H1 (cell line): ENCODE results near the gene ANO6.

Experiments
- EP300 ChIP-seq, 2 experiments: IDR thresholded peaks; 1 replicate in 1 of 2; 2 replicates in 1 of 2; pipeline ENCODE4 v1.6.1; 2011 to 2012; ENCODE audit warnings: low read depth in 2 of 2, low read length in 2 of 2, mild to moderate bottlenecking in 2 of 2, borderline replicate concordance in 1 of 2, inconsistent platforms in 1 of 2, moderate library complexity in 1 of 2
- GABPA ChIP-seq: IDR thresholded peaks from 2 replicates; pipeline ENCODE4 v1.6.1; 2011; ENCODE audit warnings: mild to moderate bottlenecking, low read length, moderate library complexity, borderline replicate concordance; ENCODE audit not compliant: insufficient read depth
- HDAC6 ChIP-seq: IDR thresholded peaks from one replicate; pipeline ENCODE4 v1.7.1; 2012; ENCODE audit warnings: low read depth, mild to moderate bottlenecking, inconsistent platforms, low read length, moderate library complexity
- NRF1 ChIP-seq: IDR thresholded peaks from 2 replicates; pipeline ENCODE4 v1.6.1; 2011; ENCODE audit warnings: mild to moderate bottlenecking, low read depth, low read length, improper control_type of control experiment
- POLR2AphosphoS5 ChIP-seq: IDR thresholded peaks from 2 replicates; pipeline ENCODE4 v1.6.1; 2011; ENCODE audit warnings: low read depth, low read length
- RAD21 ChIP-seq, 2 experiments: IDR thresholded peaks in 1 of 2; conservative IDR thresholded peaks in 1 of 2; 2 replicates each; pipeline ENCODE4 v1.6.1; 2011; ENCODE audit warnings: low read depth in 2 of 2, low read length in 2 of 2, improper control_type of control experiment in 1 of 2, inconsistent platforms in 1 of 2, mild to moderate bottlenecking in 1 of 2, moderate library complexity in 1 of 2
- RNF2 ChIP-seq: fragments of 200-900, 300-1000 bp; sonication (generic); IDR thresholded peaks from 2 replicates; pipeline ENCODE4 v1.7.1; 2016; ENCODE audit warnings: borderline replicate concordance, low read depth, mild to moderate bottlenecking, antibody characterized with exemption, low read length; ENCODE audit not compliant: poor library complexity, severe bottlenecking; ENCODE audit errors: missing control alignments
- RXRA ChIP-seq: IDR thresholded peaks from 2 replicates; pipeline ENCODE4 v1.6.1; 2011; ENCODE audit warnings: low read depth, mild to moderate bottlenecking, low read length, moderate library complexity; ENCODE audit not compliant: insufficient read depth
- TBP ChIP-seq: IDR thresholded peaks from 2 replicates; pipeline ENCODE4 v1.6.1; 2011; ENCODE audit warnings: low read depth, low read length, improper control_type of control experiment
- YY1 ChIP-seq: IDR thresholded peaks from 2 replicates; pipeline ENCODE4 v1.6.1; 2011; ENCODE audit warnings: low read depth, mild to moderate bottlenecking, low read length
- ZNF274 ChIP-seq: IDR thresholded peaks from 2 replicates; pipeline ENCODE4 v1.7.0; 2012; ENCODE audit warnings: low read length, borderline replicate concordance; ENCODE audit errors: extremely low read depth
- TF ChIP-seq, protein P1 (sequence below), 3 experiments: IDR thresholded peaks; 1 replicate in 2 of 3; 2 replicates in 1 of 3; pipeline versions ENCODE4 v1.5.1 to v1.6.1; 2011; ENCODE audit warnings: low read length in 3 of 3, mild to moderate bottlenecking in 3 of 3, inconsistent platforms in 2 of 3, low read depth in 1 of 3, moderate library complexity in 1 of 3; ENCODE audit not compliant: insufficient read depth in 1 of 3; ENCODE audit errors: control extremely low read depth in 1 of 3
- TF ChIP-seq, protein P2 (sequence below): IDR thresholded peaks from 2 replicates; pipeline ENCODE4 v1.6.1; 2011; ENCODE audit warnings: low read length, improper control_type of control experiment

DNA sequence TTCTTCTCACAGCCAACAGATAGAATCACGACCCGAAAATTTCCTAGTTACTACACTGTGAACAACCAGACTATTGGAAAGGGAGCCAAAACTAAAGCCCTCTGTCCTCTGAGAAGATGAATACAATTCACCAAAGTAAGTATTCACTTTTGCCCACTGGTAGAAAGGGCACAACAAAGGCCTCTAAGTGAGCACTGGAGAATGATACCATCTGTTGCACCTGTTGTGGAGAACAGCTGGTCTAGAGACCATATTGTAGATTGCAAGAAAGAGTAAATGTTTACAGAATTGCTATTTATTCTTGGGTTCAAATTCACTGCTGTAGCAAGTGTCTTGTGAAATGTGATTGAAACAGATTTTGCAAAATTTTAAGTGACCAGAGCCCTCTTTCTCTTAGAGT is 46.9 kb upstream of the ANO6 start:
- TF ChIP-seq YY1, result no peak
- TF ChIP-seq HDAC6, result no peak
- TF ChIP-seq EP300 (IDR thresholded peaks at IDR 0.05; ENCODE audit: borderline replicate concordance in 1 of 2, low read depth in 2 of 2, low read length in 2 of 2), result no peak
- TF ChIP-seq, protein P1, sequence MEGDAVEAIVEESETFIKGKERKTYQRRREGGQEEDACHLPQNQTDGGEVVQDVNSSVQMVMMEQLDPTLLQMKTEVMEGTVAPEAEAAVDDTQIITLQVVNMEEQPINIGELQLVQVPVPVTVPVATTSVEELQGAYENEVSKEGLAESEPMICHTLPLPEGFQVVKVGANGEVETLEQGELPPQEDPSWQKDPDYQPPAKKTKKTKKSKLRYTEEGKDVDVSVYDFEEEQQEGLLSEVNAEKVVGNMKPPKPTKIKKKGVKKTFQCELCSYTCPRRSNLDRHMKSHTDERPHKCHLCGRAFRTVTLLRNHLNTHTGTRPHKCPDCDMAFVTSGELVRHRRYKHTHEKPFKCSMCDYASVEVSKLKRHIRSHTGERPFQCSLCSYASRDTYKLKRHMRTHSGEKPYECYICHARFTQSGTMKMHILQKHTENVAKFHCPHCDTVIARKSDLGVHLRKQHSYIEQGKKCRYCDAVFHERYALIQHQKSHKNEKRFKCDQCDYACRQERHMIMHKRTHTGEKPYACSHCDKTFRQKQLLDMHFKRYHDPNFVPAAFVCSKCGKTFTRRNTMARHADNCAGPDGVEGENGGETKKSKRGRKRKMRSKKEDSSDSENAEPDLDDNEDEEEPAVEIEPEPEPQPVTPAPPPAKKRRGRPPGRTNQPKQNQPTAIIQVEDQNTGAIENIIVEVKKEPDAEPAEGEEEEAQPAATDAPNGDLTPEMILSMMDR (IDR thresholded peaks at IDR 0.05; ENCODE audit: control extremely low read depth in 1 of 3, insufficient read depth in 1 of 3, low read depth in 1 of 3, low read length in 3 of 3), result no peak
- no peak for TF ChIP-seq RNF2
- TF ChIP-seq, protein P2, sequence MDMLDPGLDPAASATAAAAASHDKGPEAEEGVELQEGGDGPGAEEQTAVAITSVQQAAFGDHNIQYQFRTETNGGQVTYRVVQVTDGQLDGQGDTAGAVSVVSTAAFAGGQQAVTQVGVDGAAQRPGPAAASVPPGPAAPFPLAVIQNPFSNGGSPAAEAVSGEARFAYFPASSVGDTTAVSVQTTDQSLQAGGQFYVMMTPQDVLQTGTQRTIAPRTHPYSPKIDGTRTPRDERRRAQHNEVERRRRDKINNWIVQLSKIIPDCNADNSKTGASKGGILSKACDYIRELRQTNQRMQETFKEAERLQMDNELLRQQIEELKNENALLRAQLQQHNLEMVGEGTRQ, result no peak
- TF ChIP-seq ZNF274, result no peak
- no peak for TF ChIP-seq GABPA
- no peak for TF ChIP-seq RXRA
- no peak for TF ChIP-seq RAD21 (IDR thresholded peaks at IDR 0.05 in 1 of 2, conservative IDR thresholded peaks at IDR 0.05 in 1 of 2; ENCODE audit: low read depth in 2 of 2, low read length in 2 of 2)
- no peak for TF ChIP-seq POLR2AphosphoS5
- no peak for TF ChIP-seq NRF1
- no peak for TF ChIP-seq TBP
